Stimulated activated CD8-positive, alpha-beta memory T cell treated with anti-CD3 and anti-CD28 coated beads, Interleukin-12 subunit alpha, Interleukin-12 subunit beta, amount 100 ng/mL, for 24 hours (primary cell): ENCODE data around the gene ITGB5.
"Not testable (repeated sequence)": the region's sequence is repeated elsewhere in the genome, so short reads cannot be mapped to it uniquely, and the experiment has no call there.

Experiments
- DNase-seq: peaks from one replicate; pipeline ENCODE4 v3.0.0-alpha.2; 2020; ENCODE audit errors: extremely low read depth

ITGB5 gene

DNA sequence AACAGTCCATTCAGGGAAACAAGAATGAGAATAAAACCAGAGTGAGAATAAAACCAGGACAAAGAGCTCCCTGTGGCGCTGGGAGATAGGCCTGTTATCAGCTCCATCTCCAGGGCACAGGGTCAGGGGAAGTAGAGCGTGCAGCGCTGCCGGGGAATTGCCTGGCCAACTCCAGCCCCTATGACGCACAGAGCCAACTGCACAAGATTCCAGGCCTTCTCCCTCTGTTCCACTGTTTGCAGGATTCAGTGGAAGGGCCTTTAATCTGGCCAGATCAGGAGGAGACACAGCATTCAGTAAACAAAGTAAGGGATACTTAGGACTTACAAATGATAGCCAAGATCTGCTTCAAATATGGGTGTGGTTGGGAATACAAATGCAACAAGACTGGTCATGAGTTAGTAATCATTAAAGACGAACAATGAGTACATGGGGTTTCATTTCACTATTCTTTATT, 49.4 kb downstream of the ITGB5 start:
- no peak for DNase-seq

GRCh38 chr3:124837065-124837464, 50.1 kb downstream of the ITGB5 start:
- no peak for DNase-seq

DNA sequence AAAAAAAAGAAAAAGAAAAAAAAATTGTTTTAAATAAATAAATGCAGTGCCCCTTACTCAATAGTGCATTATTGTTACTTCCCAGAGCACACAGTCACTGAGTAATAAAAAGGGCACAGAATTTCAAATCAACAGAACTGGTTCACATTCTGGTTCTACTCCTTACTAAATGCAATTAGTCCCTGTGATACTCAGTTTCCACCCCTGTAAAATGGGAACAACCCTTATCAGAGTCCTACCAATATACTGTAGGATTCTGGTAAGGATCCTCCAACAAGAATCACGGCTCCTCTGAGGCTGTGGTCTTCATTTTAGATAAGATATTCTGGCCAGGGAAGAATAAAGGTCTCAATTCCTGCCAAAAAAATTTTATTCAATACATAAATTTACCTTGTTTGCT, 50.7 kb downstream of the ITGB5 start:
- DNase-seq, result no peak

DNA sequence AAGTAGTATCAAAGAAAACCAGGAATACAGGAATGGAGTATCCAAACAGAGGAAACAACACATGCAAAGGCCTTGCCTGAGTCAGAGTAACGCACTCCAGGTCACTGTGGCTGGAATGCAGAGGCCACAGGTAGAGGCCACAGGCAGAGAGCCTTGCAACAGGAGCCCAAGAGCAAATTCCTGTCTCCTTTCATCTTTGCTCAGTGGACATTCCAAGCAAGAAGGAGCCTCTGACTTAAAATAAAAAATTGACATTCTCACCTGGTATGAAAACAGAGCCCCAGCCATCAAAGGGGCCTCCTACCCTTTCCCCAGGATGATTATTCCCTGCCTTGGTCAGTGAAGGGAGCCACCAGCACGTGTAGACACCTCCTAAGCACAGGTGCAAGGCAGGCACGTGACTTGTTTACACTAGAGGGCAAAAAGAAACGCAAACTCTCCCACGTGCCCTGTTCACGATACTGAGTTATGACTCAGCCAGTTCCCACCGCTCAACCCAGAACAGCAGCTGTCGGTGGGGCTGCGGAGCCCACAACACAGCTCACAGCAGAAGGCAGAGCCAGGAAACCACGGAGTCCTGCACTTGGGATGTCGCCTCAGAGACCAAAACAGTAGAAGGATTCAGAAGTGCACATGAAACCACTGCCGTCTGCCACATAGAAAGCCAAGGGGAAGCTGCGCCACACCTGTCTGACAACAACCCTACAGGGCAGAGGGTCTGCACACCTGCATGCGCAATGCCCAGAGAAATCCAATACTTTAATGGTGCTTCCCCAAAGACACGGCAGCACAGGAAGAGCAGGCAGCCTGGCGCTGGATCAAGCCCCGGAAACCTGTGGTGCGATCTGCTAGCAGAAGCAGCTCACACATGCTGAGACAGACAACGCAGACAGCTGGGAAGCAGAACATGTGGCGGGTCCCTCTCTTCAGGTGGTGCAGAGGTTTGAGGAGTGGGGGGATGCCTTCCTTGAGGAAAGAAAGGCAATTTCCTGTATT, 52.1 kb downstream of the ITGB5 start:
- DNase-seq, result peak; percentile 7

DNA sequence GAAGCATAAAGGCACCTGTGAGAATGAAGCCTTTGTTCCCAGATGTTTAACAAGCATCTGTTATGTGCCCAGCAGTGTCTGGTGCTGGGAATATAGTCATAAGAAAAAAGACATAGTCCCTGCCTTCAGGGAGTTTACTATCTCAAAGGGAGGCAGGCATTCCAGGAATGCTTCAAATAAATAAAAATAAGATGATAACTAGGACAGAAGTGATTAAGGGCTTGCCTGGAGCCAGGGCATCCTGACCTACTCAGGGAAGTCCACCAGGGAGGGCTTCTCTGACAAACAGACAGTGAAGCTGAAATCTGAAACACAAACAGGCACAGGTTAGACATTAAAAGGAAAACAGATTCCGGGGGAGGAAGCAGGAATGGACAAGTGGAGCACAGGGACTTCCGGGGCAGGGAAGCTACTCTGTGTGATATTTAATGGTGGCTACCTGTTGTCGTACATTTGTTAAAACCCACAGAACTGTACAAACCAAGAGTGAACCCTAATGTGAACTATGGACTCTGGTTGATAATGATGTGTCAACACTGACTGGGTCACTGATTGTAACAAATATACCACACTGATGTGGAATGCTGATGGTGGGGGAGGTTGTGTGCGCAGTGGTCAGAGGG, 53.3 kb downstream of the ITGB5 start:
- no peak for DNase-seq

DNA sequence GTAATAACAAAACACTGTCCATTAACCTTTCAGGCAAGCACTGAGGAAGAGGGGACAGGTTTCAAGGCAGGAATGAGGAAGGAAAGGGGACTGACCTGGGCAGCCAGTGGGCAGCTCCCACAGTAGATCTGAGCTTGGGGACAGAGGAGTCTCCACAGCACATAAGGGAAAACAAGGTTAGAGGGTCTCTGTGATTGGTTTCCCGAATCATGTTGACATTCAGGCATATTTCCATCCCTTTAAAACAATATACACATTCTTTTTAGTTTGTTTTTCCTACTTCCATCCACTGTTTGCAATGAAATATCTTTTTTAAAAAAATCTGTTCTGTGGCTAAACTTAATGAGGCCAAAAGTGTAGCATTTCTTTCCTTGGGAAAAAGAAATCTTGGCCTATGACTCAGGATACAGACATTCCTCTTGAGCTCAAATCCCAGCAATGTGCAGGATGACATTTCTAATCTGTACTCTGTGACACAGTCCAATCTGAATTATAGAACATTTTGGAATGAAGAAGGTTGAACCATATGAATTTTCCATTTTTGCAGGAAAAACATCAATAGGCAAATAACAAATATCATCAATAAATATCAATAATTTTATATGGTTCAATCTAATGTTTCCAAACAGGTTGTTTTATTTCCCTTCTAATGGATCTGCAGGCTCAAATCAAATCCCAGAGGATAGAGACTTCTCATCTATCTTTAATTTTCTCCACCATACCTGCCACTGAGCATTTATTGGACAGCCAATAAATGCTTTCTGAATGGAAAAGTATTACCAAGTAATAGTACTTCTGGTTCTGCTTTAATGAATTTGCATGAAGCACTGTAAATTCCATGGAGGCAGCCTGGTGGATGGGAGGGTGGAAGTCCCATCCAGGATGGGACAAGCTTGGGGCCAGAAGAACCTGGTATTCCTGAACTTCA, 54.1 kb downstream of the ITGB5 start:
- DNase-seq, result no peak

GRCh38 chr3:124831628-124832199, 55.5 kb downstream of the ITGB5 start:
- no peak for DNase-seq

DNA sequence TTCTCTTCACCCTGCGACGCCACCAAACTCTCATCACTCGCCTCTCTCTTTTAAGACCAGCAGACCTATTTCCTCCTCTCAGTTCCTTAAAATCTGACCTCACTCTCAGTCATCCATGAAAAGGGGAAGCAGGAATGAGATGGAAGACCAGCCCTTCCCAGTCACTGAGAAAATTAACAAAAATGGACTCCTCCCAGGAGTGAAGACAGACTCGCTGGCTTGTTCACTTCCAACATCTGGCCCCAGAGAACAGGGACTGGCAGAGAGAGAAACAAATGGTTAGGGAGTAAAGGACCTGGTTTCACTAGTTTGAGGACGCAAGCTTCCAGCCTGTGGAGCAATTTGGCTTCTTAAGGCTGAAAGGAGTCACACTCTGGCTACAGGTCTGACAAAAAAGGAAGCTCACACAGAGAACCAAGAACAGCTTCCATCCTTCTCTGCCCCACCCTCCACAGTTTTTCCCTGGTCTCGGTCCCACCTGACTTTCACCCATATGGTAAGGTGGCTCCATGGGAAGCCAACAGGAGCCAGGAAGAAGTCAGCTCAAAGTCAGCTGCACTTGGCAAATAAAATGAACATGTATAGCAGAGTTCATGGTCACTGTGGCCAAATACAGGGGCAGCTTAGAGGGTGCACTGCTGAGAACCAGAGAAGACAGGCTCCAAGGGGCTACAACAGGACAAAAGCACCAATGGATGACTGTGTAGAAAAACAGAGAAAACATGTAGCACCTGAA, 57.2 kb downstream of the ITGB5 start:
- DNase-seq, result no peak

GRCh38 chr3:124829178-124829818, 57.9 kb downstream of the ITGB5 start:
- no peak for DNase-seq

DNA sequence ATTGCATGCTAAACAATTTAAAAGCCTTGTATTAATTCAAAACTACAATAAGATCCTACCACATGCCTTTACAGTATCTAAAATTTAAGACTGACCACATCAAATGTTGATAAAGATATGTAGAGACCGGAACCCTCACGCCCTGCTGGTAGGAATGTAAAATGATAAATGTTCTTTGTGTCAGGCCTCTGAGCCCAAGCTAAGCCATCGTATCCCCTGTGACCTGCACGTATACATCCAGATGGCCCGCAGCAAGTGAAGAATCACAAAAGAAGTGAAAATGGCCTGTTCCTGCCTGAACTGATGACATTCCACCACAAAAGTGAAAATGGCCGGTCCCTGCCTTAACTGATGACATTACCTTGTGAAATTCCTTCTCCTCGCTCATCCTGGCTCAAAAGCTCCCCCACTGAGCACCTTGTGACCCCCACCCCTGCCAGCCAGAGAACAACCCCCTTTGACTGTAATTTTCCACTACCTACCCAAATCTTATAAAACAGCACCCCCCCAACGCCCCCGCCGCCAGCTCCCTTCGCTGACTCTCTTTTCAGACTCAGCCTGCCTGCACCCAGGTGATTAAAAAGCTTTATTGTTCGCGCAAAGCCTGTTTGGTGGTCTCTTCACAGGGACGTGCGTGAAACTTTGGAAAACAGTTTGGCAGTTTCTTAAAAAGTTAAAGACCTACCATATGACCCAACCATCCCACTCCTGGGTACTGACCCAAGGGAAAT, 59.5 kb downstream of the ITGB5 start:
- not testable (repeated sequence) for DNase-seq

DNA sequence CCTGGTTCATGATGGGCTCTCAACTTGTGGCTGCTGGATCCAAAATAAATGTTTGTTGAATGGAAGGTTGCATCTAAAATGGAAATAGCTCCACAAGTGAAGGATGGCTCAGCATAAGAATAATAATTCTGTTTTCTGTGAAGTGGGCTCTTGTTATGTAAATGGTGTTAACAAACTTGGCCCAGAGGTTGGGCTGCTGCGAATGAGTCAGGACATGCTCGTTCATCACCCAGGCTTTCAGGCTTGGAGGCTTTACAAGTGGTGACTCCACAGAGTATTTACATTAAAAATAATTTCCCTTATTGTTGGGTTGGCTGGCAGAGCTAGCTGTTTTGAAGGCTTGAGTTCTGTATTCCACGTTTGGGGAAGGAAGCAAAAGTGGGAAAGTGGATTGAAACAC, 60.5 kb downstream of the ITGB5 start:
- no peak for DNase-seq

- DNase-seq, result no peak
Observed at GRCh38 chr3:124824286-124824915, 62.8 kb downstream of the ITGB5 start.

GRCh38 chr3:124823648-124824047, 63.5 kb downstream of the ITGB5 start:
- DNase-seq, result no peak

- DNase-seq, result no peak
Observed at GRCh38 chr3:124823206-124823605, 64.0 kb downstream of the ITGB5 start.

GRCh38 chr3:124821356-124821755, 65.8 kb downstream of the ITGB5 start:
- no peak for DNase-seq

- DNase-seq, result no peak
Observed at GRCh38 chr3:124818398-124819091, 68.6 kb downstream of the ITGB5 start.

- DNase-seq, result no peak
Observed at GRCh38 chr3:124817079-124817478, 70.1 kb downstream of the ITGB5 start.

DNA sequence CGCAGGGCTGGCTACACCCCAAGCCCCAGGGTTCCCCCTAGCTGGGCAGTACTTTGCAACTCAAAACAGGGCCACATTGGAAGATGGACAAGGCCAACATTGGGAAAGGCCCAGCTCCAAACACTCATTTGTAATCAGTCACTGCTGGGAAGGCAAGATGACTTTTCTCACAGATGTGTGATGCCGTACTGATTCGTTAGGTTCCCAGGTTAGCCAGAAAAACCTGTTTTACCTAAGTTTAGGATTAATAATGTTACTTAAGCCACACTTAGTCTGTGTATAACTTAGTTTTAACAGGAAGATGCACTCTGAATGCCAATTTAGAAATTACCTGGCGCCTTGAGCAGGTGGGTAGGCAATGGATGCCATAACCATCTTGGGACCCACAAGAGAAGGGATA, 71.0 kb downstream of the ITGB5 start:
- DNase-seq, result no peak

- DNase-seq, result no peak
Observed at GRCh38 chr3:124815781-124816180, 71.4 kb downstream of the ITGB5 start.
